Erythroblast (primary cell): ENCODE data around the gene CAPSL.
"Not testable (repeated sequence)": the region's sequence is repeated elsewhere in the genome, so short reads cannot be mapped to it uniquely, and the experiment has no call there.

ENCODE experiments used
- DNase-seq, 2 experiments: peaks; one replicate each; lab custom pipeline; 2025; lab: John Stamatoyannopoulos, UW
- GATA1 ChIP-seq: IDR thresholded peaks from 2 replicates; pipeline ENCODE4 v1.6.1; 2011; ENCODE audit warnings: low read depth, mild to moderate bottlenecking, control low read depth, low read length, moderate library complexity
- POLR2A ChIP-seq: IDR thresholded peaks from 2 replicates; pipeline ENCODE4 v1.6.1; 2011; ENCODE audit warnings: mild to moderate bottlenecking, low read length

CAPSL gene

DNA sequence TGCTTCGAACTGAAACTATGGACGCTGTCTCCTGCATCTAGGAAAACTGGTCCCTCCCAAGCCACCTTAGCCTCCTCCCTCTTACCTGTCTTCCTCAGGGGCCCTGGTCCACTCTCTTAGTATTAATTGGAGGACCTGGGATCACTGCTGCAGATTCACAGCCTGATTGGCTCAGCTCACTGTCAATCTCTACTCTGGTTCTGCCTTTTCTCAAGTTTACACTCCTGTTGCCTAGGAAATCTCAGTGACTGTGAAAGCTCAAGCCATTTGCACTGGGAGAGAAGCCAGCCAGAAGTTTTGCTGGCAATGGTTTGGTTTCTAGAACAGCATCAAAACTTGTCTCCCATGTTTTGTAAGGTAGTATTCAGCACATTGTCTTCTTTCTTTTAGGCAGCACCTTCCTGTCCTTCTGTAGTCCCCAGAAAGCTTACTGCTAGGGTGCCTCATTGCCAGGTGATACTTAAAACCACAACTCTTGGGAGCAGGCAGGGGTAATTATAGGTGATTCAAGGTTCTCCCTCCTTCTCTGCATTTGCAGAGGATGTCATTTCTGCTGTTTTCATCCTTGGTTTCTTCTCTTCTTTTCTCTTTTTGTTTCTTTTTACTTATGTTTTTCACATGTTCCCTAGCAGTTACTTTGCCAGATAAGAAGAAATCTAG lies at the start of gene CAPSL:
Gene CAPSL (minus strand): TSS at position 55 of the 660 bp plus-strand sequence. CDS start 17,502 bp downstream, outside the sequence.
- no peak for TF ChIP-seq POLR2A
- no peak for TF ChIP-seq GATA1
- peak; percentile 8 to 13 for DNase-seq

DNA sequence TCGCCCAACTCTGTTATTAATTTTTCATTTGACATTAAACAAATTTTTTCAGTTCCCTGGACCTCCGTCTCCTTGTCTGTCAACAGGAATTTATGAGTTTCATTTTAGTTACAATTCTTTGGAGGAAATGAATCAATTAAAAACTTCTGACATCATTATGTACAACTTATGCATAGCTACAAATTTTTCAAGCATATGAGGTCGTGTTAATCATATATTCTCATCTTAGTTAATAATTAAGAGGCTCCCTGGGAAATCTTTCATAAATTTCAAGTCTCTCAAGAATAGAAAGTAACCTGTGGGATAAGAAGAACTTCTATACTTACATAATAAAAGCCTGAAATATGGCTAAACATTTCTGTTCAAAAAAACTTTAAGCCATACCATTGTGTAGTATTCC lies 49.4 kb upstream of the CAPSL start:
- TF ChIP-seq POLR2A (no peak), GATA1 (no peak)
- no peak for DNase-seq

DNA sequence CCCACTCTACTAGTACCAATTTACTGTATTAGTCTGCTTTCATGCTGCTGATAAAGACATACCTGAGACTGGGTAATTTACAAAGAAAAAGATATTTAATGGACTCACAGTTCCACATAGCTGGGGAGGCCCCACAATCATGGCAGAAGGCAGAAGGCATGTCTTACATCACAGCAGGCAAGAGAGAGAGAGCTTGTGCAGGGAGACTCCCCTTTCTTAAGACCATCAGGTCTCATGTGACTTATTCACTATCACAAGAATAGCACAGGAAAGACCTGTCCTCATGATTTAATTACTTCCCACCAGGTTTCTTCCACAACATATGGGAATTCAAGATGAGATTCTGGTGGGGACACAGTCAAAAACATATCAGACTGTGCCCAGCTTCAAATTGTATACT lies 41.3 kb upstream of the CAPSL start:
- DNase-seq: no peak
- TF ChIP-seq GATA1 (no peak), POLR2A (no peak)

DNA sequence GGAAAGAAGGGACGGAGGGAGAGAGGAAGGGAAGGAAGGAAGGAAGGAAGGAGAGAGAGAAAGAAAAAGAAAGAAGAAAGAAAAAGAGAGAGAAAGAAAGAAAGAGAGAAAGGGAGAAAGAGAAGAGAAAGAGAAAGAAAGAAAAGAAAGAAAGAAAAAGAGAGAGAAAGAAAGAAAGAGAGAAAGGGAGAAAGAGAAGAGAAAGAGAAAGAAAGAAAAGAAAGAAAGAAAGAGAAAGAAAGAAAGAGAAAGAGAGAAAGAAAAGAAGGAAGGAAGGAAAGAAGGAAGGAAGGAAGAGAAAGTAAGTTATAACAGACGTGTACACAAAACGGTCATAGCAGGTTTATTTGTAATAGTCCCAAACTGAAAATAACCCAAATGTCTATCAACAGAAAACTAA lies 38.4 kb upstream of the CAPSL start:
- not testable (repeated sequence) for DNase-seq

DNA sequence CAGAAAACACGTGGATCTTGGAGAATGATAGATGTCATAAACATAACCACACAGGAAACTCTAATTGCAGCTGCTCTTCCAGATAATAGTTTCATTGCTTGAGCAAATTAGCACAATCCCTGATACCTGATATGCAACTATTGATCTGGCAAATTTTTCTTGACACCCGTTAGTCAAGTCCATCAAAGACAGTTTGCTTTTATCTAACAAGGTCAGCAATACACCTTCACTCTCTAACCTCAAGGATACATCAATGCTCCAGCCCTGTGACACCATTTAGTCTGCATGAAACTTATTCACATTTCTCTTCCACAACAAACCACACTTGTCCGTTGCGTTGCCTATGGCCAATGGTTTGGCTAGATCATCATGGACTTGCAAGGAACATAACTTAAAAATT lies 36.1 kb upstream of the CAPSL start:
- no peak for DNase-seq
- TF ChIP-seq POLR2A: no peak
- no peak for TF ChIP-seq GATA1

DNA sequence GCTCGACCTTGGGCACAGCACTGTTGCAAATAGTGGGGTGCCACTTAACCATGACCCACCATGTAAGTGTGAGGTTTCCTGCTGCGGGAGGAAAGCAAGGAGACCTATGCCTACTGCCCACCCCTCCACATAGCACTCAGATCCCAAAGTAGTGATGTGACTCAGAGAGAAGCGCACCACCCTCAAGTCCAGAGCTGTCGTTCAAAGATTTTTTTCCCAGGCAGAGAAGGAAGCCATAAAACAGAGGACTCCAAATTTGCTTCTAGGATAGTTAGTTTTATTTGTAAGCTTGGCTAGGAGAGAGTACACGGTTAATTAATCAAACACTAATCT lies 33.4 kb upstream of the CAPSL start:
- no peak for DNase-seq
- TF ChIP-seq POLR2A (no peak), GATA1 (no peak)

DNA sequence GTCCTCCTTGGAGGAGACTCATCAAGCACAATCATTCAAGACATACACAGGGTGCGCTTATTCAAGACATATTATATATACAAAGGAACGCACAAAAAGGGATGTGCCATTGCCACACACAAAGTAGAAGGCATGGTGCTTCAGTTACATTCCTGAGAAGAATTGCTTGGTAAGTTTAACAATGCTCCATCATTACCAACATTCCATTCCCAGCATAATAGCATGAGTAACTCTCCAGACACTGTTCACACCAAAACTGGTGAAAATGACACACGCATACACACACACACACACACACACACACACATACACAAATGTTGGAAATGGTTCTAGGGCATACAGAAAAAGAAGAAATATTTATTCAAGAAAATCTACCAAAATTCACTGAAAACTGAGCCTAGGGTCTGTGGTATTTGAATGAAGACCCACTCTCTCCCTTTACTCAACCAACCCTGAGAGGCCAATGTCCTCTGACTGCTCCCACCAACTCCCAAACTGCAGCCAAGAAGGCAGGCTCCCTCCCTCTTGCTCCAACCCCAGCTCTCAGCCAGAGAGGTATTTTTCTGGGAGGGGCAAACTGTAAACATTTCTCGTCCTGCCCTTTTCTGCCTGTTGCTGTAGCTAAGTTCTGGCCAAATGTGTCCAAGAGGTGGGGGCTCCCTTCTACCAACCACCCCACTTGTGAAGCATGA lies 32.9 kb upstream of the CAPSL start:
- DNase-seq: no peak
- TF ChIP-seq POLR2A (no peak), GATA1 (no peak)

DNA sequence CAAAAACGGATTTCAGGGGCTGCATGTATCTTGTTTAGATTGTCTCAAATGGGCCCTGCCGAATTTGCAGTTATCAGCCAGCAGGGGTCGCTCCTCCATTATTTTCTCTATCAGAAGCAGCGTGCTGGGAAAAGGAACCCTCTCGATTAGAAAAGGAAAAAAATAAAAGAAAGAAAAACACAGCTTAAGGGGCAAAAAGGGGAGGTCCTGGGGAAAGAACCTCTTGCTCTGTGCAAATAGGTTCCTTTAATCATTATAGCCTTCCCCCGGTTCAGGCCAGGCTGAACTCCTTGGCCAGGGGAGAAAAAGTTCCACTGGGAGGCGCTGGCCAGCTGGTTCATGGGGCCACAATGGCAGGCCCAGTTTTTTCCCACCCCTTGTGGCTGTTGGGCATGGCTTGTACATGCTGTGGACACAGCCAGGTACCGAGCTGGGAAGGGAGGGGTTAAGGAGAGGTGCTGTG lies 25.0 kb upstream of the CAPSL start:
- TF ChIP-seq POLR2A (no peak), GATA1 (no peak)
- DNase-seq: peak; percentile 30 to 52

DNA sequence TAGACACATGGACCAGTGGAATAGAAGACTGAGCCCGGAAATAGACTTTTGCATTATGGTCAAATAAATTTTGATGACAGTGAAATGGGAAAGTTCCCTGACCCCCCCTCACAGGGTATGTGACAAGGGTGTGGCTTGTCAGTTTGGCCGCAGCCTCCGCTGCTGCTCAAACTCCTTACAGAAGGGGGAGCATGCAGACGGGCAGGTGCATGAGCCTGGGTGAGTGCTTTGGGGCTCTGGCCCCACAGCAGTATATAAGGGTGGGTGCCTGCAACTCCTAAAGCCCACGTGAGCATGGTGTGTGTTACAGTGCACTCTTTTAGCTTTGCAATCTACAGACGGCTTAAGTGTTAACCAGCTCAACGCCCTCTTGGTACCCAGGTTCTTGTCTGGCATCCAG lies 21.9 kb upstream of the CAPSL start:
- no peak for DNase-seq
- TF ChIP-seq POLR2A: no peak
- TF ChIP-seq GATA1: no peak

DNA sequence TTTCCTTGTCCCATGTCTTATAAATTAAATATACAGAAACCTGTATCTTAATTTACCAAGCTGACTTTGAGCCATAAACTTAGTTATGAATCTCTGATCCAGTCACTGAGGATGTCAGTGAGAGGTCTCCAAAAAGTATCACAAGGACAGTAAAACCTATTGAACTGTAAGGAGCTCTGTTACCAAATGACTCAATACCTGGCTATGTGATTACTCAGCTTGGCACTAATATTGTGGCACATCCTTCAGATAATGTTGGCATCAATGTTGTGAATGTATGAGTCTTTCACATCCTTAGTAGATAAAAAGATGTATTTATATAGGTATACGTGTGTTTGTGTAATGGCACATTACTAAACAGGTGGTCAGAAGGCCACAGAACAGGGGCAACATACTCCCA lies 18.0 kb upstream of the CAPSL start:
- DNase-seq: no peak
- no peak for TF ChIP-seq GATA1
- no peak for TF ChIP-seq POLR2A

DNA sequence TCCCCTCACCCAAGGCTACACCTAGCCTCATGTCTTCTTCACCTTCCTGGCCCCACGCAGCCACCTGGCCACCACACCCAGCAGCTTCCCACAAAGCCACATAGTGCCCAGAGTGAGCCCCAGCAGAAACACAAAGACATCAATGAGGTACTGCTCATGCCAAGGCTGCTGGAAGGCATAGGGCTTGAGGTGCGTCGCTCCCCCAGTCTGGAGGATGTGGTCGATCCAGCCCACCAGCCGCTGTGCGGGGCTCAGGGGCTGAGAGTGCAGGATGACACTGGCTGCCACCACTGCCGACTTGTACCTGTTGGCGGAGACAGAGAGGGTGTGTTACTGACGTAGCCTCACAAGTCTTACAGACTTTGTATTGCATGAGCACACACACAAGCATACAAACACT lies 15.8 kb upstream of the CAPSL start:
- DNase-seq: no peak
- no peak for TF ChIP-seq GATA1
- TF ChIP-seq POLR2A: no peak

DNA sequence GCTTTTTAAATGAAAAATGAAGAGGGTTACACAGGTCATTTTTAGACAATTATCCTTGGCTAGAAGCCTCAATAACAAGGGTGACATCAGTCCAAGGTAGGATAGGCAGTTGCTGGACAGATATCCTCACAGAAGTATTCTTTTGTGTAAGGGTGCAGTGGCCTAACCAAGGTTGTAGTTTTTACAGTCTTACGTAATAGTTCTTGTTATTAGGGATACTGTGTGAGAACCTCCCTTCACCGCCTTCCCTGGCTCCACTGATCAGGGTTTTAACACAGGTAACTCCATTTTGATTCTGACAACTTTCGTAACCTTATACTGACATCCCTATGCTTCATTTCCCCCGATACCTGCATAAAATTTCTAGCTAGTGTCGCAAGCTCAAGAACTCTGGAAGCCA lies 8.7 kb upstream of the CAPSL start:
- no peak for DNase-seq
- no peak for TF ChIP-seq POLR2A
- no peak for TF ChIP-seq GATA1

DNA sequence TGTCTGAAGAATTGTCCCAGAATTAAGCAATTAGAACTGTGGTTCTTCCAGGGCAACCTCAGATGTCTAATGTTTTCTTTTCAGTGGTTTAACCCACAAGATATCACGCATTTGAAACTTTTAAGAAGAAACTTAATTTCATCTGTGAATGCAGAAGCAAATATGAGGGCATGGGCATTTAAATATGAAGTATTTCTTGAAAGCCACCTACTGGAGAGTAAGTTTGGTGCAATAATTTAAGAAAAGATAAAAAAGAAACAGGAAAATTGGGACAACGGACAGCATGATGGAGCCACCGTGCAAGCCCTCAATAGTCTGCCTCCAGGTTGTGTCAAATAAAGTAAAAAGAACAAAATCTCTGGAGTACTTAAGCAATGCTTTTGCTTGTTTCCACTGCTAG lies 1.2 kb upstream of the CAPSL start:
- TF ChIP-seq GATA1 (no peak), POLR2A (no peak)
- DNase-seq: no peak

DNA sequence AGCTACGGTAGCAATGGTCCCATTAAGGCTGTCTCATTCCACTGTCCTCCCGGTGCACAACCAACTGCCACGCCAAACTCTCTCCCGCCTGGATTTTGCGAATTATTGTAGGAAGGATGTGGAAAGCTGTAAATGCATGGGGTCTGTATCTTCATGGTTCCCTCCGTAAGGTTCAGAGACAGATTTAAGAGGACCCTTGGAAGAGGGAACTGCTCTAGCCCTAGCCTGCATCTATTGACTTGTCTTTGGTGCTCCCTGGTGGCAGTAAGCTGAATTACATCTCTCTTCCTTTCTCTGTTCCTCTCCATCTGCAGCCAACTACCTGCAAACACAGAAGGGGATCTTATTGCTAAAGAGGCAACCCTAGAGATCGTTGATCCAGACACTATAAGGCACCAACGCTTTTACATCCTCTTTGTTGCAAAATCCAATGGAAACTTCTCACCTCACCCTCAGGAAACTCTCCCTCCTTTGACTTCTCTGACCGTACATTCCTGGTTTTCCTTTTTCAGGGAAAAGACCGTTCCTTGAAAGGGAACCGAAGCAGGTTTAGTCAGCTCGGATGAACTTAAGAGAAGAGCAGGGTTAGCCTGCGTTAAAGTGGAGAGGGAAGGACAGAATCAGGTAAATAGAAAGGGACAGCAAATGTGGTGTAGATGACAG lies 11.9 kb downstream of the CAPSL start:
- DNase-seq: peak; percentile 41 to 60
- TF ChIP-seq POLR2A (no peak), GATA1 (no peak)
